GM12874 (cell line): ENCODE data around the gene OTOG.

ENCODE experiments used
- TF ChIP-seq, protein P1 (sequence below): IDR thresholded peaks from 2 replicates; pipeline ENCODE4 v1.5.1; 2011; ENCODE audit warnings: low read depth, mild to moderate bottlenecking, control low read depth, low read length, moderate library complexity; ENCODE audit not compliant: insufficient read depth

Gene OTOG

GRCh38 chr11:17526931-17527627 is 20.0 kb upstream of the OTOG start:
- TF ChIP-seq, protein P1, sequence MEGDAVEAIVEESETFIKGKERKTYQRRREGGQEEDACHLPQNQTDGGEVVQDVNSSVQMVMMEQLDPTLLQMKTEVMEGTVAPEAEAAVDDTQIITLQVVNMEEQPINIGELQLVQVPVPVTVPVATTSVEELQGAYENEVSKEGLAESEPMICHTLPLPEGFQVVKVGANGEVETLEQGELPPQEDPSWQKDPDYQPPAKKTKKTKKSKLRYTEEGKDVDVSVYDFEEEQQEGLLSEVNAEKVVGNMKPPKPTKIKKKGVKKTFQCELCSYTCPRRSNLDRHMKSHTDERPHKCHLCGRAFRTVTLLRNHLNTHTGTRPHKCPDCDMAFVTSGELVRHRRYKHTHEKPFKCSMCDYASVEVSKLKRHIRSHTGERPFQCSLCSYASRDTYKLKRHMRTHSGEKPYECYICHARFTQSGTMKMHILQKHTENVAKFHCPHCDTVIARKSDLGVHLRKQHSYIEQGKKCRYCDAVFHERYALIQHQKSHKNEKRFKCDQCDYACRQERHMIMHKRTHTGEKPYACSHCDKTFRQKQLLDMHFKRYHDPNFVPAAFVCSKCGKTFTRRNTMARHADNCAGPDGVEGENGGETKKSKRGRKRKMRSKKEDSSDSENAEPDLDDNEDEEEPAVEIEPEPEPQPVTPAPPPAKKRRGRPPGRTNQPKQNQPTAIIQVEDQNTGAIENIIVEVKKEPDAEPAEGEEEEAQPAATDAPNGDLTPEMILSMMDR: no peak

- TF ChIP-seq, protein P1: no peak
These were observed 19.4 kb upstream of the OTOG start for GRCh38 chr11:17527628-17527995.

GRCh38 chr11:17528181-17528691 is 18.8 kb upstream of the OTOG start:
- TF ChIP-seq, protein P1: peak; percentile 73

DNA sequence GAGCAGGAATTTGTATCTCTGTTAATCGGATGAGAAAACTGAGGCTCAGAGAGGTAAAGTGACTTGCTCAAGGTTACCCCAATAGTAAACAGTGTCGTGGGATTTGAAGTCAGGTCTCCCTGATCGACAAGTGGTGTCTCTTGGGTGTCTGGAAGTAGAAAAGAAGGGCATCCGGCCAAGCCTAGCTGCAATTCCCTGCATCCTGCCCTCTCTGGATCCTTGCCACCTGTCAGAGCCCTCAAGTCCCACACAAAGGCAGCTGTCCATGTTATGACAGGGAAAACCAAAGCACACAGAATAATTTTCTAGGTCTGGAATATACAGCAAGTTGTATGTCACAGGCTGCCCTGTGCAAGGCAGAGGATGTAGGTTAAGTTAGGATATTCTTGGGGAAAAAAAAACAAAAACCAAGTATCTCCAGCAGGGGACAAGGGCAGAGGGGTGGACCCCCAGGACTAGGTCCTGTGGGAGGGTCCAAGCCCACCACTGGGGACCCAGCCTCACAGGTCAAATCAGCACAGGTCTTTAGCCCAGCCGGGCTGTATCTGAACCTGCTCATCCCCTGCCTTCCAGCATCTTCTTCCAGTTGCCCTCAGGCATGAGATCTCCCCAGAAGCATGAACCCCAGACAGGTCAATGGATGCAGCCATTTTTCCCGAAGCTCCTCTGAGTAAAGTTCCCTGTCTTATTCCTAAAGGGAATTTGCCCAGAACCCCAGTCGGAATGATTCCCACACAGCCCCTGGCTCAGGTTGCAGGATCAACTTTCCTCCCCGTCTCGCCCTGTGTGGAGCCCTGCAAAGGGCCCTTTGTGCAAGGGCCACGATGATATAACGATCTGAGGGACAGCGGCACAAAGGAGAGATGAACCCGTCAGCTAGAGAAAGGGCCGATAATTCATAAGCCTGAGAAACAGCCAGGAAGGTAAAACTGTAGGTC is 17.9 kb upstream of the OTOG start:
- TF ChIP-seq, protein P1: no peak

DNA sequence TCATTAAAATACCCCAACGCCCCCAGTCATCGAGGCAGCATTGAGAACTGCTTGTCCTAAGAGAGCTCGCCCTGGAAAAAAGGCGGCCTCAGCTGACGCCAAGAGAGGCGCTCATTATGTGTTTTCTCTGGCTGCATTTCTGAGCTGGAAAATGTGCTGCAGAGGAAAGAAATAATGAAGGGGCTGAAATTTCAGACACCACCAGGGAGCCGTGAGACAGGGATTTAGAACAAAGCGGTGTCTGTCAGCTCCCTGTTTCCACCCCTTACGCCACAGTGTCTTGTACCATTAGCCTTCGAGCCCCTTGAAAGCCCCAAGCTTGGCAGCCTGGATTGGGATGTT is 17.2 kb upstream of the OTOG start:
- TF ChIP-seq, protein P1: no peak

GRCh38 chr11:17531071-17531600 is 15.9 kb upstream of the OTOG start:
- TF ChIP-seq, protein P1: no peak

DNA sequence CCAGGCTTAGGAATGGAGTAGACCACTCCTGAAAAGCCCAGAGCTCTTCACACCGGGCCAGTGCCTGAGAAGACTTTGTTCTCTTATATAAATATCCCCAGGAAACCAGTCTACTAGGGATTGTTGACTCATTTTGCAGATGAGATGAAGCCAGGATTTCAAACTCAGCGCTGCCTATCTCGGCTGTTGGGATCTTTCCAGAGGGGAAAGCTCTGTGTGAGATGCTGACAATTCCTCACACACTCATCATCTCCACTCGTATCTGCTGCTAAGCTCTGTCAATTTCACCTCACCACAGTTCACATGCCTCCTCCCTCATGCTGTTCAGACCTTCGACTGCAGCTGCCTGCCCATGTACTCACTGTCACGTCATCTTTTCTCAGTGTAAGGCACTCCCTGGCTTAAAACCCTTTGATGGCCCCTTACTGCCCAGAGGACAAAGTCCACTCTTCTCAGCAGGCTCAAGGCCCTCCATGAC is 15.4 kb upstream of the OTOG start:
- TF ChIP-seq, protein P1: no peak
